T-cell (primary cell): Measurements from ENCODE around the gene KDM4D. TPM values are rescaled to one million over a fixed set of nuclear protein-coding genes. Genes with fewer than 3 reads are reported as not detected.

Source experiments
- ATAC-seq, 4 experiments: fragments of 200-7000 bp in 3 of 4; fragments of 150-1000 bp in 1 of 4; cut with Tn5 transposase; replicated peaks in 1 of 4; 1 replicate in 3 of 4; 2 replicates in 1 of 4; pipeline ENCODE4 v1.10.0; 2021; ENCODE audit warnings: moderate library complexity in 3 of 4, mild to moderate bottlenecking in 2 of 4, moderate number of reproducible peaks in 1 of 4
- CTCF ChIA-PET, 2 donors: fragments of 300-600 bp; sonication (Branson Sonifier 250); formaldehyde crosslinking; loops; one replicate each; lab custom pipeline; 2022; ENCODE audit warnings: antibody characterized with exemption in 2 of 2; lab: Charles Lee
- POLR2A ChIA-PET, 2 donors: fragments of 300-600 bp; sonication (Branson Sonifier 250); formaldehyde crosslinking; loops; one replicate each; lab custom pipeline; 2022; ENCODE audit warnings: antibody characterized with exemption in 2 of 2; lab: Charles Lee
- DNase-seq, 35 experiments: peaks; one replicate each; pipeline versions ENCODE4 v3.0.0 to v3.0.0-alpha.2; 2013 to 2023
- H3K27ac ChIP-seq: one replicate; pipeline ENCODE4 v1.5.1; 2013; ENCODE audit warnings: low read length
- H3K27me3 ChIP-seq, 2 experiments: replicated peaks in 1 of 2; 1 replicate in 1 of 2; 2 replicates in 1 of 2; pipeline versions ENCODE4 v1.6.1 to v1.7.0; 2013; ENCODE audit warnings: low read length in 1 of 2, mixed read lengths in 1 of 2; ENCODE audit not compliant: control insufficient read depth in 2 of 2, insufficient read depth in 2 of 2; ENCODE audit errors: extremely low read depth in 1 of 2
- H3K36me3 ChIP-seq, 2 donors: 1 replicate in 1 of 2; 2 replicates in 1 of 2; pipeline versions ENCODE4 v1.6.1 to v1.7.0; 2013; ENCODE audit warnings: low read length in 1 of 2; ENCODE audit not compliant: control insufficient read depth in 2 of 2, insufficient read depth in 1 of 2; ENCODE audit errors: extremely low read depth in 1 of 2
- H3K4me1 ChIP-seq, 2 experiments: 1 replicate in 1 of 2; 2 replicates in 1 of 2; pipeline versions ENCODE4 v1.6.1 to v1.7.0; 2013; ENCODE audit warnings: low read length in 2 of 2, mixed read lengths in 1 of 2; ENCODE audit not compliant: insufficient read depth in 2 of 2, control insufficient read depth in 1 of 2; ENCODE audit errors: extremely low read depth in 1 of 2
- H3K4me3 ChIP-seq, 2 donors: 1 replicate in 1 of 2; 2 replicates in 1 of 2; pipeline versions ENCODE4 v1.5.1 to v1.7.0; 2013; ENCODE audit warnings: mild to moderate bottlenecking in 2 of 2, low read length in 1 of 2, moderate library complexity in 1 of 2; ENCODE audit not compliant: control insufficient read depth in 1 of 2; ENCODE audit errors: extremely low read depth in 1 of 2
- H3K9me3 ChIP-seq: 2 replicates; pipeline ENCODE4 v1.7.0; 2013
- H3K27ac Mint-ChIP-seq, 2 donors: one replicate each; pipeline ENCODE4 v1.8.0; 2020 to 2021; ENCODE audit warnings: mild to moderate bottlenecking in 2 of 2, mixed read lengths in 2 of 2
- H3K27me3 Mint-ChIP-seq, 2 donors: one replicate each; pipeline ENCODE4 v1.8.0; 2021 to 2022; ENCODE audit warnings: mixed read lengths in 2 of 2
- H3K36me3 Mint-ChIP-seq: one replicate; pipeline ENCODE4 v1.8.0; 2021; ENCODE audit warnings: mixed read lengths
- H3K4me1 Mint-ChIP-seq, 3 donors: one replicate each; pipeline ENCODE4 v1.8.0; 2020 to 2022; ENCODE audit warnings: mixed read lengths in 3 of 3, mild to moderate bottlenecking in 1 of 3
- H3K4me3 Mint-ChIP-seq, 3 donors: one replicate each; pipeline ENCODE4 v1.8.0; 2020 to 2022; ENCODE audit warnings: mild to moderate bottlenecking in 3 of 3, mixed read lengths in 3 of 3, moderate library complexity in 3 of 3
- H3K9me3 Mint-ChIP-seq, 3 donors: one replicate each; pipeline ENCODE4 v1.8.0; 2020 to 2022; ENCODE audit warnings: mixed read lengths in 3 of 3
- WGBS: methylation state at CpG from one replicate; pipeline ENCODE4 v1.1.5; 2013; ENCODE audit warnings: missing lambda C conversion rate; ENCODE audit not compliant: insufficient coverage; 5-methylcytosine and 5-hydroxymethylcytosine counted together
- total RNA-seq, 35 experiments: library from RNA in 6 of 35; stranded (reverse) in 6 of 35; fragments of 120-200 nt in 1 of 35; gene quantifications; one replicate each; pipeline versions ENCODE4 v1.2.1 to v1.2.4 and lab custom pipeline; 2013 to 2026

The KDM4D gene
- total RNA-seq, 5 donors from 2014 or later (not counting 1 experiment from before 2014, with no cell fraction given), result 0.33 to 0.57 (median 0.50) TPM

DNA sequence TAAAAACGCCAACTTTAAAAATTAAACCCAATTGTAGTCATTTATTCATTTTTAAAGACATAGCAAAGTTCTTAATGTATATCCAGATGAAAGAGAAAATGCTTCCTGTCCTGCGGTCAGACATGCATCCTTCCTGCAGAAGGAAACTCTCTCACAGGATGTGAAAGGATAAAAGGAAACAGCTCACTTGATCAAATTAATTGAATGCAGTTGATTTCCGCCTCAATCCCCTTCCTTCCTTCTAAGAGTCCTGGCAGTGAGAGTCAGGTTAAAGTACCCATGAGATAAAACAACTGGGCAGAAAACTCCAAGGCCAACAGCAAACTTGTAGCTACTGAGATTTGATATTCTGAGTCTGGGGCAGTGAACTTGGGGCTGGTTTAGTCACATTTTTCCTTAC lies 38.7 kb upstream of the KDM4D start:
- Histone ChIP-seq H3K9me3 (no peaks in the 10 kb centered on the region), H3K27me3 (no peaks in the 10 kb centered on the region), H3K4me3 (no peak overlapping the region), H3K4me1 (peaks cover 24 to 25% of the 10 kb centered on the region in 2 experiments), H3K27ac (no peak overlapping the region), H3K36me3 (no peaks in the 10 kb centered on the region)
- ATAC-seq (peak; percentile 50 to 89 (median 74)), DNase-seq (peak in 4 of 35 experiments; percentile 8 to 37 (median 20))
- POLR2A ChIA-PET, result no interaction called here
- peak overlapping the region in 1 of 2 donors; percentile 77 for H3K27ac Mint-ChIP-seq
- H3K4me3 Mint-ChIP-seq, result peak overlapping the region in 2 of 3 donors; percentile 11 to 67
- no peaks in the 10 kb centered on the region for H3K36me3 Mint-ChIP-seq
- H3K4me1 Mint-ChIP-seq, result peaks cover 34 to 51% (median 39%) of the 10 kb centered on the region in 3 donors
- no peaks in the 10 kb centered on the region for H3K9me3 Mint-ChIP-seq
- WGBS, result no CpG with 5 or more reads among the region's 3 CpGs
- CTCF ChIA-PET, result no interaction called here
- H3K27me3 Mint-ChIP-seq, result no peaks in the 10 kb centered on the region

DNA sequence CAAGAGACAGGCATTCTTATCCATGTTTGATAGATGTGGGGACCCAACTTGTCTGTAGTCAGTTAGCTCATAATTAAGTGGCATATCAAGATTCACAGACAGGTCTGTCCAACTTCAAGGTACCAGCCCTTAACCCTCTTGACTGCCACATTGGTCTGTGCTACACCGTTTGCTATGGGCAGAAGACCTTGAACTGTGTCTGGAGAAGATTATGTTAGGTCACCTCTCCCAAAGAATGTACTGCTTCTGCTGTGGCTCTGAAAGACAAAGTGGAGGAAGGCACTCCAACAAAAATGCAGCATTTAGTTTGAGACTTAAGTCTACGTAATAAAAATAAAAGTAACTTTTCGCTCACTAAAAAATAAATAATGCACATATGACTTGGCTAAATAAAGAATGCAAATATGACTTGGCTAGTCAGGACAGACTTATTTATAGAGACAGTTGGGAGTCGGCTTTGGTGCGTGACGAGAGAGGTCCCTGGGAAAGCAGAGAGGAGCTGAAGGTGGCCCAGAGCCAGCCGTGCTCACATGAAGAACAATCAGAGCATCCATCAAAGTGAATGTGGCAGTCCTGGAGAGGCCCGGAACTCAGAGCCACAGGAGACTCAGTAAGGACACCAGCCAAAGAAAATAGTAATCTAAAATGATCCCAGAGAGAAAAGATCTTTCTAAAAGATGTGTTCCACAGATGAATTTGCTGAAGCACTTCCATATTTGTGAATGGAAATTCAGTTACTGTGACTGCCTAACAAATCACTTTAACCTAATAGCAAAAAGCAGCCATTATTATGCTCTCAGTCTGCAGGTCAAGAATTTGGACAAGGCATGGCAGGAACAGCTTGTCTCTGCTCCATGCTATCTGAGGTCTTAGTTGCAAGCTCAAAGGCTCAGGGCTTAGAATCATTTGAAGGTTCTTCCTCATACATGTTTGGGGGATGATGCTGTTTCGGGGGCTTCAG lies 35.1 kb upstream of the KDM4D start:
- no peak for DNase-seq
- Histone ChIP-seq H3K27me3 (peaks cover 0 to 5% of the 10 kb centered on the region in 2 experiments), H3K27ac (no peak overlapping the region), H3K4me3 (no peak overlapping the region), H3K36me3 (no peaks in the 10 kb centered on the region), H3K9me3 (no peaks in the 10 kb centered on the region), H3K4me1 (peaks cover 20% of the 10 kb centered on the region in 2 experiments)
- ChIA-PET POLR2A (no interaction called here), CTCF (no interaction called here)
- no peaks in the 10 kb centered on the region for H3K9me3 Mint-ChIP-seq
- H3K27ac Mint-ChIP-seq, result no peak overlapping the region
- 91% methylated on average over 5 of the region's 9 CpGs for WGBS
- H3K4me1 Mint-ChIP-seq, result peaks cover 27 to 38% (median 30%) of the 10 kb centered on the region in 3 donors
- H3K4me3 Mint-ChIP-seq, result no peak overlapping the region
- H3K27me3 Mint-ChIP-seq, result peaks cover 0 to under 1% of the 10 kb centered on the region in 2 donors
- ATAC-seq, result no peak
- no peaks in the 10 kb centered on the region for H3K36me3 Mint-ChIP-seq

DNA sequence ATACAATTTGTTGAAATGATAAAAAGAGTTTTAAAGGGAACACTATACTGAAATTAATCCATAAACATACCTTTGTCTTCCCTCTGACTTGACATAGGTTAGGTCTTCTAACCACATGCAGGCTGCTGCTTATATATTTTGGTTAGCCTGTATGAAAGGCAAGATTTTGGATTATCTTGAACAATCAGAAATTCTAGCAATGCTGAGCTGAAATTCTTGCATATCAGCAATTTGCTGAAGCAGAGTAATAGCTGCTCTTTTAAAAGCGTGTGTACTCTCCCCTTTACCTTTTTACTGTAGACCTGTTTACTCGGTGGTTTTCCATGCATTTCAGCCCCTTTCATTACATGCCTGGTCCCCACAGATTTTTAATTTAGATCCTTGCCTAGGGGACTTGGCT lies 34.2 kb upstream of the KDM4D start:
- ATAC-seq (no peak), DNase-seq (no peak)
- Histone ChIP-seq H3K4me1 (peaks cover 10 to 12% of the 10 kb centered on the region in 2 experiments), H3K4me3 (no peak overlapping the region), H3K27me3 (peaks cover 0 to 6% of the 10 kb centered on the region in 2 experiments), H3K27ac (no peak overlapping the region), H3K36me3 (no peaks in the 10 kb centered on the region), H3K9me3 (no peaks in the 10 kb centered on the region)
- Mint-ChIP-seq H3K27ac (no peak overlapping the region), H3K9me3 (no peaks in the 10 kb centered on the region), H3K36me3 (no peaks in the 10 kb centered on the region), H3K4me3 (no peak overlapping the region), H3K4me1 (peaks cover 17 to 28% (median 20%) of the 10 kb centered on the region in 3 donors), H3K27me3 (peaks cover 0 to 2% of the 10 kb centered on the region in 2 donors)
- ChIA-PET CTCF (no interaction called here), POLR2A (interaction anchor here in 1 of 2 donors (0.5 kb wide), 1 partner anchor 28 kb away, joined by 3 read pairs; no protein-coding TSS in a partner anchor)
- WGBS, result 83% methylated on average over 1 of the region's 2 CpGs

DNA sequence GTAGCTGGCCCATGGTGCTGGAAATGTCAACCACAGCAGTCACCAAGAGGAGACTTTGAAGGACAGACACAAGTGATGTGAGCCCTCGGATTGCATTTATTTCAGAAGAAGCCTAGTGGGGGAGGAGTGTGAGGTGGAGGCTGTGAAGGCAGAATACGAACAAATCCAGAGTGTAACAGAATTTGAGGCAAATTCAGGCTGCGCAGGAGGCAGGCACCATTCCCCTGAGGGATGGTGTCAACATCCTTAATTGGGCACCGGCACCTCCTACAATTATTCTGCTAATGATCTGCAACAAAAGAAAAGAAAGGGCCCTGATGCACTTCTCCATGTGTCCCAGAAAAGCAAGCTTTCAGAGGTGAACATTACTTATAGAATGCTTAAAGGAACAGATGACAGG lies 32.4 kb upstream of the KDM4D start:
- H3K36me3 ChIP-seq, result no peaks in the 10 kb centered on the region
- ATAC-seq (no peak), DNase-seq (no peak)
- H3K36me3 Mint-ChIP-seq, result no peaks in the 10 kb centered on the region
- WGBS, result 86% methylated on average over 1 of the region's 4 CpGs
- POLR2A ChIA-PET, result no interaction called here
- peaks cover 0 to 6% of the 10 kb centered on the region in 2 experiments for H3K27me3 ChIP-seq
- H3K4me1 Mint-ChIP-seq, result peaks cover 2 to 11% (median 4%) of the 10 kb centered on the region in 3 donors
- CTCF ChIA-PET, result no interaction called here
- no peak overlapping the region for H3K27ac ChIP-seq
- no peaks in the 10 kb centered on the region for H3K9me3 Mint-ChIP-seq
- H3K4me1 ChIP-seq, result no peaks in the 10 kb centered on the region
- H3K4me3 ChIP-seq, result no peak overlapping the region
- H3K4me3 Mint-ChIP-seq, result no peak overlapping the region
- H3K27ac Mint-ChIP-seq, result peak overlapping the region in 1 of 2 donors; percentile 29
- H3K9me3 ChIP-seq, result no peaks in the 10 kb centered on the region
- H3K27me3 Mint-ChIP-seq, result peaks cover 0 to 2% of the 10 kb centered on the region in 2 donors

DNA sequence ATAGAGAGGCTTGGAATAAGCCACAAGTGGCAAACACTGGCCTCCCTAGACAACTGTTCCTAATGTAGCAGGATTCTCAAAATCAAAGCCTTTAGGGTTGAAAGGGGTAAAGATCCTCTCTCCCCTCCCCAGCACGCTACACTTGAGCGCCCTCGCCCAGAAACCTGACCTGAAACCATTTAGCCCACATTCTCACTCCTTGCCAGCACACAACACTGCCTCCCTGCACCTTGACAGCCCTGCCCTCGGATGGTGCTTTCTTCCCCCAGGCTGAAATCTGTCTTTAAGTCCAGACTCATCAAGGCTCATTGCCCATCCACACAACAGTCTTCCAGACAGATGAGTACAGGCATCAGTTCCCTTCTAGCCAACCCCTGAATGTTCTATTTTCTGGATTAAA lies 26.7 kb upstream of the KDM4D start:
- H3K27ac Mint-ChIP-seq, result no peak overlapping the region
- WGBS, result 89% methylated on average over 4 of the region's 4 CpGs
- no peak overlapping the region for H3K4me3 Mint-ChIP-seq
- ChIA-PET POLR2A (no interaction called here), CTCF (no interaction called here)
- peaks cover 2 to 3% of the 10 kb centered on the region in 2 donors for H3K27me3 Mint-ChIP-seq
- no peaks in the 10 kb centered on the region for H3K9me3 Mint-ChIP-seq
- H3K36me3 Mint-ChIP-seq, result no peaks in the 10 kb centered on the region
- no peak for DNase-seq
- Histone ChIP-seq H3K27ac (no peak overlapping the region), H3K9me3 (no peaks in the 10 kb centered on the region), H3K4me1 (no peaks in the 10 kb centered on the region), H3K27me3 (peaks cover 0 to 6% of the 10 kb centered on the region in 2 experiments), H3K4me3 (no peak overlapping the region), H3K36me3 (no peaks in the 10 kb centered on the region)
- H3K4me1 Mint-ChIP-seq, result peaks cover 0 to 2% (median 0%) of the 10 kb centered on the region in 3 donors
- ATAC-seq, result no peak

DNA sequence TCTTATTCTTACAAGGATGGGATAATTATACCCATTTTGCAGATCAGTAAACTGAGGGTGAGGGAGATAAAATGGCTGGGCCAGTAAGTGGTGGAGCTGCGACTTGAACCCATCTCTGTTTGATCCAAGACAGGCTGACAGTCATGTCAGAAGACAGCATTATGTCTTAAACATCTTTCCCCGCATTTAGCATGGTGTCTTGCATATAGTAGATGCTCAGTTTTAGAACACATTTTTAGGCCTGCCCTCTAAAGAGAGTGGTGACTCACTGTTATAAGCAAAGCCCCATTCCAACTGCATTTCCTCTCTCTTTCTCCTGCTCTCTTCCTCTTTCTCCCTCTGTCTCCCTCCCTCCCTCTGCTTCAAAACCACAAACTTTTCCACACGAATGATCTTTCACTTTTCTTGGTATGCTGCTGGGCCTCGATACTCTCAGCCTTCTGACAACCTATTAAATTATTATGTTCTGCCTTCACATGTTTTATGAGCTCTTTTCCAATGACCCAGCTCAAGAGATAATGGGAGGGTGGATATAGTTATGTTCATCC lies 25.4 kb upstream of the KDM4D start:
- H3K36me3 Mint-ChIP-seq, result no peaks in the 10 kb centered on the region
- Histone ChIP-seq H3K9me3 (no peaks in the 10 kb centered on the region), H3K4me3 (no peak overlapping the region), H3K4me1 (no peaks in the 10 kb centered on the region), H3K27ac (no peak overlapping the region), H3K36me3 (no peaks in the 10 kb centered on the region), H3K27me3 (peaks cover 0 to 2% of the 10 kb centered on the region in 2 experiments)
- DNase-seq (no peak), ATAC-seq (no peak)
- H3K9me3 Mint-ChIP-seq, result no peaks in the 10 kb centered on the region
- no peak overlapping the region for H3K27ac Mint-ChIP-seq
- no peak overlapping the region for H3K4me3 Mint-ChIP-seq
- peaks cover 2 to 3% of the 10 kb centered on the region in 2 donors for H3K27me3 Mint-ChIP-seq
- WGBS, result 70% methylated on average over 1 of the region's 4 CpGs
- CTCF ChIA-PET, result interaction anchor here in 1 of 2 donors (0.5 kb wide), 1 partner anchor 809 kb away, joined by 3 read pairs; no protein-coding TSS in a partner anchor
- H3K4me1 Mint-ChIP-seq, result peaks cover 0 to 2% (median 0%) of the 10 kb centered on the region in 3 donors
- POLR2A ChIA-PET, result no interaction called here
